DOHH2 (cell line): Measurements from ENCODE around the gene PHACTR1.

ENCODE experiments used
- EZH2phosphoT487 ChIP-seq: fragments of 200-600 bp; sonication (generic); IDR thresholded peaks from 2 replicates; pipeline ENCODE4 v1.6.1; 2017; ENCODE audit warnings: borderline replicate concordance, mild to moderate bottlenecking, antibody characterized with exemption, low read length, moderate library complexity, mixed read lengths
- TF ChIP-seq, protein P1 (sequence below): fragments of 200-600 bp; sonication (generic); IDR thresholded peaks from one replicate; pipeline ENCODE4 v1.5.1; 2014; ENCODE audit warnings: antibody characterized with exemption, mild to moderate bottlenecking, low read depth, low read length; ENCODE audit not compliant: poor library complexity, severe bottlenecking

DNA sequence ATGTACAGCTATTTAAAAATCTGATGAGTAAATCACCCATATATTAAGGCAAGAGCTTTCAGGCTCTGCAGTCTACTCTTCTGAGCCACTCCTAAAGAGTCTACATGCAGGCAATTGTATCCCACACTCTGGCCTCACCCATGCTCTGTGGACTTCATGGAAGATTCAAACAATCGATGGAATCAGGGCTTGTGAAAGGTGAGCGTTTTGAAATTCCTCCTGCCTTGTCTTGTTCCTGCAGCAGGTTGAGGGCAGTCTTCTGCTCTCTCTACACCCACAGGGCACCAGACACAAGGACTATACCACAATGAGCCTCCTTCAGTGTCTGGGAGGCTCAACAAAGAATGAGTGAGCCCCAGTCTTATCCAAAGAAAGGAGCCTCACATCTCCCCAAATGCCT lies 560.7 kb downstream of the PHACTR1 start:
- TF ChIP-seq, protein P1, sequence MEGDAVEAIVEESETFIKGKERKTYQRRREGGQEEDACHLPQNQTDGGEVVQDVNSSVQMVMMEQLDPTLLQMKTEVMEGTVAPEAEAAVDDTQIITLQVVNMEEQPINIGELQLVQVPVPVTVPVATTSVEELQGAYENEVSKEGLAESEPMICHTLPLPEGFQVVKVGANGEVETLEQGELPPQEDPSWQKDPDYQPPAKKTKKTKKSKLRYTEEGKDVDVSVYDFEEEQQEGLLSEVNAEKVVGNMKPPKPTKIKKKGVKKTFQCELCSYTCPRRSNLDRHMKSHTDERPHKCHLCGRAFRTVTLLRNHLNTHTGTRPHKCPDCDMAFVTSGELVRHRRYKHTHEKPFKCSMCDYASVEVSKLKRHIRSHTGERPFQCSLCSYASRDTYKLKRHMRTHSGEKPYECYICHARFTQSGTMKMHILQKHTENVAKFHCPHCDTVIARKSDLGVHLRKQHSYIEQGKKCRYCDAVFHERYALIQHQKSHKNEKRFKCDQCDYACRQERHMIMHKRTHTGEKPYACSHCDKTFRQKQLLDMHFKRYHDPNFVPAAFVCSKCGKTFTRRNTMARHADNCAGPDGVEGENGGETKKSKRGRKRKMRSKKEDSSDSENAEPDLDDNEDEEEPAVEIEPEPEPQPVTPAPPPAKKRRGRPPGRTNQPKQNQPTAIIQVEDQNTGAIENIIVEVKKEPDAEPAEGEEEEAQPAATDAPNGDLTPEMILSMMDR = no peak
- no peak for TF ChIP-seq EZH2phosphoT487
